NCI-H1092 (cell line): ENCODE results near the gene PROKR2.

Experiments used
- DNase-seq: peaks from one replicate; lab custom pipeline; 2025; lab: John Stamatoyannopoulos, UW

PROKR2 gene

DNA sequence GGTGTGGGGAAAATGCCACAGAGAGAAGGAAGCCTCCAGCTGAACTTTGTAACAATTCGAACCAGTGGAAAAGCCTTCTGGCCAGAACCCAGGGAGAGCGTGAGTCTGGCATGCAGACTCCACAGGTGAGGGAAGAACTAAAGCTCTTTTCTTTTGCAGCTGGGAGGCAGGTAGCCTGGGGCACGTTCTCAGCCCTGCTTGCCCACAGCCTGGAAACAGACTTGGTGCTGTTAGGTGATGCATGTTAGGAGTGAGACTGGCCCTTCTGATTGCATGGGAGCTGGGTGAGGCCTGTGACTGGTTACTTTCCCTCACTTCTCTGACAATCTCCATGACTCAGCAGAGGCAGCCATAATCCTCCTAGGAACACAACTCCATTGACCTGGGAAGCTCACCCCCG lies 34.2 kb downstream of the PROKR2 start:
- DNase-seq: no peak

DNA sequence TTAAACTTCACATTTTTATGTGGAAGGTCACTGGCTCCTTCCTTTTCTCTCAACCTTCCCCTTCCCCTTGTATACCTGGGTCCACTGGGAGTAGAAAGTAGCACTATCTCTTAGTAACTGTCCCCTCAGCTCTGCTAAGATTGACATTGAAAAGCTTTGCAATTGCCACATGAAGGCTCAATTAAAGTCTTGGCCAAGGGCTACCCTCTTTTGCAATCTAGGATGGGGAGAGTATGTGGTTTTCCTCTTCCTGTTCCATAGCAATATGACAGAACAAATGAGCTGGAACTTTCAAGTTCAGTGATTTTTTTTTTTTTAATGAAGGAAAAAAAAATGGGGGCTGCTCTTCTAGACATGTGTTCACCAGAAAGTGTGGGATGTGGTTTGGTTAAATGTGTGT lies 37.1 kb downstream of the PROKR2 start:
- DNase-seq: no peak

DNA sequence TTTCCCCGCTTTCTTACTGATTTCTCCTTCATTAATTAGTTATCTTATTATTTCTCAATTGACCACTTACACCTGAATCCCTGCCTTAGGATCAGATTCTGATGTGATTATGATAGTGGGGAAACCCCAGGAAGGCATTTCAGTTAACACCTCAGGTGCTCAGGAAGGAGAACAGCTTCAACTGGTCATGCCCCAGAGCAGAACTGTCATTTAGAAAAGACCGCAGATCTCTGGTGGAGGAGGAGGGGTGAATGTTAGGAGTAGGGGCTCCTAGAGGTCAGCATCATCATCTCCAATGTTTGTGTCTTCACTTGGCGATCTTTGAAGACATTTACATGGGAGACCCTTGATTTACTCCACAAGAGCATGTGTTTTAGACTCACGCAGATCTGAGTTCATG lies 44.5 kb downstream of the PROKR2 start:
- DNase-seq: no peak

- DNase-seq: no peak
Measured at GRCh38 chr20:5270603-5271002, 46.2 kb downstream of the PROKR2 start.

- DNase-seq: no peak
Measured at GRCh38 chr20:5268449-5268848, 48.3 kb downstream of the PROKR2 start.

DNA sequence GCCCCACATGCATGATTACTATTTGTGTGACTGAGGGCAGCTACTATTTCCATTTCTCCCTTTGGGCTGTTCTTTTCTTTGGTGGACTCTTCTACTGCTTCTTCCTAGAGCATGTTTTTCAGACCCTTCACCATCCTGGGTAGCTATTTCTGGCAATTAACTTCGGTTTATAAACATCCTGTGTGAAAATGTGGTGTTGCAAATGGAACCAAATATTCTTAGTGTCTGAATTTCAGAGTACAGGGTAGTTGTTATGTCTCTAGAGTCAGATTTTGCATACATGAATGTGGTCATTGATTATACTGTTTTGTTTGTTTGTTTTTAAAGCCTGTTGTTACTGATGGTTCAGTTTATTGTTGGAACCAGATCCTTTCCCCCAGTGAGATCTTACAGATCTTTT lies 49.7 kb downstream of the PROKR2 start:
- no peak for DNase-seq
